ENCODE results near the gene USP49. TPM values are rescaled to one million over a fixed set of nuclear protein-coding genes. Genes with fewer than 3 reads are reported as not detected.

USP49 gene
- total and polyA plus RNA-seq, 10 of the 15 experiments (the other 5 are each of a cell fraction or from before 2014, with no cell fraction given) = 1.0 to 7.7 (median 4.3) TPM

DNA sequence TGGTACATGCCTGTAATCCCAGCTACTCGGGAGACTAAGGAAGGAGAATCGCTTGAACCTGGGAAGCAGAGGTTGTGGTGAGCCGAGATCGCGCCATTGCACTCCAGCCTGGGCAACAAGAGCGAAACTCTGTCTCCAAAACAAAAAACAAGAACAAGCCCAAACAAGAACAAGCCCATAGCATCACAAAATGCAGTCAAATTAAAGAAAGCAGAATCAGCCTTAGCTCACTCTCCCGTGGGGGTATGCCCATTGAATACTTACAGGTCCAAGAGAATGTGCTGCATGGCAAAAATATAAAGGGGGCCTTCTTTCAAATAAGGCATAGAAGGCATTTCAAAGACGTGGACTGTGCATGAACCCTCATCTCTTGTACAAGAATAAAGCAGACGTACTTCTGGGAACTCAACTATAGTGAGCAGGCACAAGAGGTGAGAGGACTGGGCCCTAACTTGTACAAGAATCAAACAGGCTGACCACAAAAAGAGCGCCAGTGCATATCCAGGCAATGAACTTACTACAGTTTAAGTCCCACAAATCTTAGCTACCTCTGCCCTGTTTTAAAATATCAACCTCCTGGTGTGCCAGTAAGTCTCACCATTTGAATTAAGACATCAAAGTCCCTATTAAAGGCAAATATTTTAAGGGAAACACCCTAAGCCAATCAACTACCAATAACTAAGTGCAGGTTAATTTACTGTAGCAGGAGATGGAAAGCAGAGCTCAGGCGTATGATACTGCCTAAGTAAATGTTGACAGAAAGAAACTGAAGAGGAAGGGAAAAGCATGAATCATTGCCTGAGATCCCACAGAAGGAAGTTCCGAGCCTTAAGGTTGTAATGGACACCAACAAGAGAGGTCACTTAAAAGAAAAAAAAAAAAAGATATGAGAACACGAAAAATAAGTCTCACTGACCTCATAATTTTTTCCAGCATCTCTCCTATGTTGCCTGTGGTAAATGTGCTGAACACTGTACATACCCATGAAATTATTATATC, 70.3 kb downstream of the USP49 start:
- in situ Hi-C loops (cut with MboI) = no loop called here
- ChIA-PET SMC1A (ENCODE audit: uncharacterized antibody, unreplicated experiment) (interaction anchor here (1.1 kb wide), 1 partner anchor 12 kb away, joined by 3 read pairs; no protein-coding TSS in a partner anchor), CTCF (interaction anchor here (1.0 to 1.3 kb wide), 2 partner anchors 22 to 24 kb away, joined by 3 to 4 read pairs; no protein-coding TSS in a partner anchor), POLR2A (no interaction called here), RAD21 (ENCODE audit: unreplicated experiment) (no interaction called here)
- Histone ChIP-seq H2AFZ (ENCODE audit: control insufficient read depth, low read depth, low read length) (no peak overlapping the region), H3K27ac (ENCODE audit: control insufficient read depth, insufficient read depth) (no peak overlapping the region), H3K27me3 (replicated peaks in 1 of 2; ENCODE audit: control insufficient read depth in 2 of 2, insufficient read depth in 2 of 2, low read length in 1 of 2) (no peaks in the 10 kb centered on the region), H3K9me3 (replicated peaks; ENCODE audit: control insufficient read depth, insufficient read depth, low read length) (no peaks in the 10 kb centered on the region), H4K20me1 (ENCODE audit: control insufficient read depth, insufficient read depth) (no peaks in the 10 kb centered on the region), H3K4me2 (ENCODE audit: control insufficient read depth, insufficient read depth) (no peak overlapping the region), H3K36me3 (ENCODE audit: control insufficient read depth in 2 of 2, insufficient read depth in 2 of 2, low read length in 1 of 2) (no peaks in the 10 kb centered on the region), H3K79me2 (ENCODE audit: control insufficient read depth, insufficient read depth, low read length) (no peaks in the 10 kb centered on the region), H3K4me3 (no peak overlapping the region), H3K9ac (ENCODE audit: control insufficient read depth, insufficient read depth, low read length) (no peak overlapping the region), H3K4me1 (ENCODE audit: control insufficient read depth, insufficient read depth, low read length) (no peaks in the 10 kb centered on the region)
- ATAC-seq = no peak
- TF ChIP-seq, protein P1, sequence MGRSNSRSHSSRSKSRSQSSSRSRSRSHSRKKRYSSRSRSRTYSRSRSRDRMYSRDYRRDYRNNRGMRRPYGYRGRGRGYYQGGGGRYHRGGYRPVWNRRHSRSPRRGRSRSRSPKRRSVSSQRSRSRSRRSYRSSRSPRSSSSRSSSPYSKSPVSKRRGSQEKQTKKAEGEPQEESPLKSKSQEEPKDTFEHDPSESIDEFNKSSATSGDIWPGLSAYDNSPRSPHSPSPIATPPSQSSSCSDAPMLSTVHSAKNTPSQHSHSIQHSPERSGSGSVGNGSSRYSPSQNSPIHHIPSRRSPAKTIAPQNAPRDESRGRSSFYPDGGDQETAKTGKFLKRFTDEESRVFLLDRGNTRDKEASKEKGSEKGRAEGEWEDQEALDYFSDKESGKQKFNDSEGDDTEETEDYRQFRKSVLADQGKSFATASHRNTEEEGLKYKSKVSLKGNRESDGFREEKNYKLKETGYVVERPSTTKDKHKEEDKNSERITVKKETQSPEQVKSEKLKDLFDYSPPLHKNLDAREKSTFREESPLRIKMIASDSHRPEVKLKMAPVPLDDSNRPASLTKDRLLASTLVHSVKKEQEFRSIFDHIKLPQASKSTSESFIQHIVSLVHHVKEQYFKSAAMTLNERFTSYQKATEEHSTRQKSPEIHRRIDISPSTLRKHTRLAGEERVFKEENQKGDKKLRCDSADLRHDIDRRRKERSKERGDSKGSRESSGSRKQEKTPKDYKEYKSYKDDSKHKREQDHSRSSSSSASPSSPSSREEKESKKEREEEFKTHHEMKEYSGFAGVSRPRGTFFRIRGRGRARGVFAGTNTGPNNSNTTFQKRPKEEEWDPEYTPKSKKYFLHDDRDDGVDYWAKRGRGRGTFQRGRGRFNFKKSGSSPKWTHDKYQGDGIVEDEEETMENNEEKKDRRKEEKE (IDR thresholded peaks at IDR 0.05) = no peak
- FAIRE-seq = no peak
- no TSS peak for BruUV-seq (replicated peaks)
- DNase-seq (ENCODE audit: low read depth, low spot score) = no peak
- 92% methylated on average over 13 of the region's 13 CpGs for WGBS (ENCODE audit: insufficient coverage, insufficient replicate concordance, low lambda C conversion rate, missing lambda C conversion rate)
- intact Hi-C loops (cut with micrococcal nuclease; ENCODE audit: unreplicated experiment) = no loop called here

Measured in GM12878 (cell line).